H9 (cell line): ENCODE measurements around the gene RUNX1. TPM values are rescaled to one million over a fixed set of nuclear protein-coding genes. Genes with fewer than 3 reads are reported as not detected.
"Not testable (repeated sequence)": the region's sequence is repeated elsewhere in the genome, so short reads cannot be mapped to it uniquely, and the experiment has no call there.

Source experiments
- DNase-seq: peaks from one replicate; pipeline ENCODE4 v3.0.0-alpha.2; 2017
- H2AFZ ChIP-seq: one replicate; pipeline ENCODE4 v1.6.1; 2013; ENCODE audit warnings: mild to moderate bottlenecking, low read length, control low read depth, moderate library complexity
- H2AK5ac ChIP-seq: 2 replicates; pipeline ENCODE4 v1.6.1; 2013; ENCODE audit warnings: low read length, control low read depth, mixed read lengths; ENCODE audit not compliant: insufficient read length
- H2BK120ac ChIP-seq: one replicate; pipeline ENCODE4 v1.6.1; 2013; ENCODE audit warnings: low read depth, mild to moderate bottlenecking, low read length, control low read depth, inconsistent platforms; ENCODE audit not compliant: poor library complexity, severe bottlenecking
- H2BK12ac ChIP-seq: 2 replicates; pipeline ENCODE4 v1.6.1; 2013; ENCODE audit warnings: low read length, control low read depth, mixed read lengths, low read depth; ENCODE audit not compliant: insufficient read length
- H2BK15ac ChIP-seq: 2 replicates; pipeline ENCODE4 v1.6.1; 2013; ENCODE audit warnings: low read depth, low read length, control low read depth
- H2BK20ac ChIP-seq: one replicate; pipeline ENCODE4 v1.6.1; 2013; ENCODE audit warnings: low read depth, mild to moderate bottlenecking, low read length, control low read depth, inconsistent platforms; ENCODE audit not compliant: poor library complexity, severe bottlenecking
- H2BK5ac ChIP-seq: 2 replicates; pipeline ENCODE4 v1.6.1; 2013; ENCODE audit warnings: low read length, control low read depth, mixed read lengths; ENCODE audit not compliant: insufficient read length
- H3K14ac ChIP-seq: 2 replicates; pipeline ENCODE4 v1.6.1; 2013; ENCODE audit warnings: low read length, control low read depth; ENCODE audit not compliant: insufficient read depth
- H3K18ac ChIP-seq: 2 replicates; pipeline ENCODE4 v1.6.1; 2013; ENCODE audit warnings: low read depth, mild to moderate bottlenecking, mixed read lengths, low read length, control low read depth; ENCODE audit not compliant: insufficient read length
- H3K23ac ChIP-seq: 2 replicates; pipeline ENCODE4 v1.6.1; 2013; ENCODE audit warnings: low read length, control low read depth, mixed read lengths, low read depth; ENCODE audit not compliant: insufficient read length
- H3K23me2 ChIP-seq: 2 replicates; pipeline ENCODE4 v1.6.1; 2013; ENCODE audit warnings: low read depth, mild to moderate bottlenecking, mixed read lengths, low read length, control low read depth; ENCODE audit not compliant: insufficient read length, poor library complexity, severe bottlenecking
- H3K27ac ChIP-seq: 2 replicates; pipeline ENCODE4 v1.5.1; 2013; ENCODE audit warnings: low read length, control low read depth, mixed read lengths, low read depth; ENCODE audit not compliant: insufficient read length
- H3K27me3 ChIP-seq: 2 replicates; pipeline ENCODE4 v1.6.1; 2013; ENCODE audit warnings: low read length, control low read depth, inconsistent platforms; ENCODE audit not compliant: insufficient read depth
- H3K4ac ChIP-seq: 2 replicates; pipeline ENCODE4 v1.6.1; 2013; ENCODE audit warnings: low read depth, mild to moderate bottlenecking, control low read depth, inconsistent platforms, low read length, moderate library complexity
- H3K4me1 ChIP-seq: 2 replicates; pipeline ENCODE4 v1.6.1; 2013; ENCODE audit warnings: low read length, control low read depth, inconsistent platforms; ENCODE audit not compliant: insufficient read depth
- H3K4me2 ChIP-seq: 2 replicates; pipeline ENCODE4 v1.6.1; 2013; ENCODE audit warnings: low read length, control low read depth, mixed read lengths; ENCODE audit not compliant: insufficient read length, insufficient read depth
- H3K56ac ChIP-seq: 2 replicates; pipeline ENCODE4 v1.6.1; 2013; ENCODE audit warnings: low read depth, mild to moderate bottlenecking, mixed read lengths, low read length, control low read depth; ENCODE audit not compliant: insufficient read length
- H3K79me1 ChIP-seq: 2 replicates; pipeline ENCODE4 v1.6.1; 2013; ENCODE audit warnings: low read depth, mild to moderate bottlenecking, moderate library complexity, low read length, control low read depth, inconsistent platforms; ENCODE audit not compliant: insufficient read depth, poor library complexity, severe bottlenecking
- H3K79me2 ChIP-seq: 2 replicates; pipeline ENCODE4 v1.6.1; 2013; ENCODE audit warnings: low read length, control low read depth, inconsistent platforms; ENCODE audit not compliant: insufficient read depth
- H3K9ac ChIP-seq: 2 replicates; pipeline ENCODE4 v1.6.1; 2013; ENCODE audit warnings: low read length, control low read depth, mixed read lengths; ENCODE audit not compliant: insufficient read length; ENCODE audit errors: extremely low read depth
- H3K9me3 ChIP-seq: one replicate; pipeline ENCODE4 v1.6.1; 2013; ENCODE audit warnings: low read depth, low read length, inconsistent platforms; ENCODE audit not compliant: control insufficient read depth
- H3T11ph ChIP-seq: one replicate; pipeline ENCODE4 v1.6.1; 2013; ENCODE audit warnings: mild to moderate bottlenecking, low read length, control low read depth, inconsistent platforms
- H4K20me1 ChIP-seq: one replicate; pipeline ENCODE4 v1.6.1; 2013; ENCODE audit not compliant: control insufficient read depth, insufficient read length, insufficient read depth
- H4K5ac ChIP-seq: 2 replicates; pipeline ENCODE4 v1.6.1; 2013; ENCODE audit warnings: low read depth, mild to moderate bottlenecking, mixed read lengths, low read length, control low read depth; ENCODE audit not compliant: insufficient read length
- H4K8ac ChIP-seq: replicated peaks from 2 replicates; pipeline ENCODE4 v1.6.1; 2013; ENCODE audit warnings: low read length, control low read depth, mixed read lengths, low read depth; ENCODE audit not compliant: insufficient read length
- H4K91ac ChIP-seq: 2 replicates; pipeline ENCODE4 v1.6.1; 2013; ENCODE audit warnings: low read depth, mild to moderate bottlenecking, moderate library complexity, mixed read lengths, low read length, control low read depth; ENCODE audit not compliant: insufficient read length
- H3K27ac Mint-ChIP-seq, 3 experiments: 2 replicates in 2 of 3; 3 replicates in 1 of 3; pipeline ENCODE4 v1.8.0; 2020 to 2021; ENCODE audit warnings: mixed read lengths in 3 of 3, mild to moderate bottlenecking in 1 of 3, moderate library complexity in 1 of 3
- H3K27me3 Mint-ChIP-seq: 2 replicates; pipeline ENCODE4 v1.8.0; 2021; ENCODE audit warnings: low read depth, mild to moderate bottlenecking, moderate library complexity, mixed read lengths
- H3K36me3 Mint-ChIP-seq, 3 experiments: 2 replicates in 2 of 3; 3 replicates in 1 of 3; pipeline ENCODE4 v1.8.0; 2020 to 2021; ENCODE audit warnings: low read depth in 3 of 3, mixed read lengths in 3 of 3; ENCODE audit not compliant: insufficient read depth in 1 of 3
- H3K4me1 Mint-ChIP-seq, 2 experiments: 2 replicates each; pipeline ENCODE4 v1.8.0; 2020; ENCODE audit warnings: mixed read lengths in 2 of 2
- H3K4me3 Mint-ChIP-seq, 2 experiments: 2 replicates in 1 of 2; 3 replicates in 1 of 2; pipeline ENCODE4 v1.8.0; 2020 to 2021; ENCODE audit warnings: mild to moderate bottlenecking in 2 of 2, mixed read lengths in 2 of 2, moderate library complexity in 1 of 2
- H3K9me3 Mint-ChIP-seq, 2 experiments: 2 replicates in 1 of 2; 3 replicates in 1 of 2; pipeline ENCODE4 v1.8.0; 2020; ENCODE audit warnings: mild to moderate bottlenecking in 2 of 2, mixed read lengths in 2 of 2, moderate library complexity in 1 of 2
- CTCF ChIP-seq: fragments of 200-600 bp; sonication (generic); conservative IDR thresholded peaks from 3 replicates; pipeline ENCODE4 v1.8.0; 2021; ENCODE audit warnings: antibody characterized with exemption, mild to moderate bottlenecking
- WGBS: extraction: QIAGEN DNeasy Blood & Tissue Kit; methylation state at CpG from one replicate; pipeline ENCODE4 v1.1.7; 2013; ENCODE audit warnings: missing lambda C conversion rate, low lambda C conversion rate, mixed read lengths; ENCODE audit not compliant: insufficient read length; ENCODE audit errors: extremely low coverage; 5-methylcytosine and 5-hydroxymethylcytosine counted together
- total RNA-seq: library from RNA; stranded (reverse); gene quantifications from 2 replicates; pipeline ENCODE4 v1.2.1, GENCODE V29; 2021

The RUNX1 gene
- total RNA-seq, 1 experiment from 2014 or later, result 0.72 TPM

GRCh38 chr21:34805157-34805556 is 243.9 kb downstream of the RUNX1 start:
- H3K27me3 Mint-ChIP-seq, result peaks cover 8% of the 10 kb centered on the region
- Histone ChIP-seq H4K8ac (no peak overlapping the region), H3K9me3 (no peaks in the 10 kb centered on the region), H3K79me2 (no peaks in the 10 kb centered on the region), H3K18ac (no peak overlapping the region), H2BK15ac (no peak overlapping the region), H3K4me1 (no peaks in the 10 kb centered on the region), H3K23ac (no peak overlapping the region), H3K56ac (no peak overlapping the region), H3K9ac (no peak overlapping the region), H4K5ac (no peak overlapping the region), H2BK5ac (no peak overlapping the region), H3K4ac (no peak overlapping the region), H3K14ac (no peak overlapping the region), H3T11ph (no peak overlapping the region), H2AK5ac (no peak overlapping the region), H3K4me2 (no peak overlapping the region), H3K23me2 (no peaks in the 10 kb centered on the region), H3K27ac (no peak overlapping the region), H4K91ac (no peak overlapping the region), H4K20me1 (no peaks in the 10 kb centered on the region), H2AFZ (no peak overlapping the region), H2BK120ac (no peak overlapping the region), H3K79me1 (no peaks in the 10 kb centered on the region), H2BK12ac (no peak overlapping the region), H2BK20ac (no peak overlapping the region), H3K27me3 (no peaks in the 10 kb centered on the region)
- no peak for TF ChIP-seq CTCF
- peaks cover 5 to 11% of the 10 kb centered on the region in 2 experiments for H3K4me1 Mint-ChIP-seq
- H3K4me3 Mint-ChIP-seq, result no peak overlapping the region
- H3K9me3 Mint-ChIP-seq, result peaks cover 16% of the 10 kb centered on the region in 2 experiments
- peaks cover 0 to 26% (median 2%) of the 10 kb centered on the region in 3 experiments; a peak in 5 of 7 replicates for H3K36me3 Mint-ChIP-seq
- no peak overlapping the region for H3K27ac Mint-ChIP-seq
- no peak for DNase-seq

DNA sequence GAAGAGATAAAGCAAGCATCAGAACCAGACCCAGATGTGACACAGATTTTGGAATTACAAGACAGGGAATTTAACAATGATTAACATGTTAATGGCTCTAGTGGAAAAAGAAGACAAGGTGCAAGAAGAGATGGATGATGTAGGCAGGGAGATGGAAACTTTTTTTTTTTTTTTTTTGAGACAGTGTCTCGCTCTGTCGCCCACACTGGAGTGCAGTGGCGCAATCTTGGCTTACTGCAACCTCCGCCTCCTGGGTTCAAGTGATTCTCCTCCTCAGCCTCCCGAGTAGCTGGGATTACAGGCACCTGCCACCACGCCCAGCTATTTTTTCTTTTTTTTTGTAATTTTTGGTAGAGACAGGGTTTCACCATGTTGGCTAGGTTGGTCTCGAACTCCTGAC is 244.5 kb downstream of the RUNX1 start:
- H3K56ac ChIP-seq, H2BK12ac ChIP-seq, H2BK15ac ChIP-seq, H3K4me2 ChIP-seq, H2BK20ac ChIP-seq, H3K9me3 ChIP-seq, H3T11ph ChIP-seq, H2AK5ac ChIP-seq, H3K14ac ChIP-seq, H3K9ac ChIP-seq, H3K23ac ChIP-seq, H2BK5ac ChIP-seq, H2BK120ac ChIP-seq, H3K79me1 ChIP-seq, H2AFZ ChIP-seq, H4K8ac ChIP-seq, H4K5ac ChIP-seq, H3K23me2 ChIP-seq, H3K4me1 ChIP-seq, H3K27ac Mint-ChIP-seq, H3K79me2 ChIP-seq, H4K20me1 ChIP-seq, H3K4me3 Mint-ChIP-seq, H4K91ac ChIP-seq, H3K4ac ChIP-seq, H3K27me3 ChIP-seq, H3K27ac ChIP-seq, H3K18ac ChIP-seq, DNase-seq: not testable (repeated sequence)
- Mint-ChIP-seq H3K36me3 (peaks cover 0 to 26% (median 2%) of the 10 kb centered on the region in 3 experiments; a peak in 5 of 7 replicates), H3K4me1 (peaks cover 5 to 11% of the 10 kb centered on the region in 2 experiments), H3K9me3 (peaks cover 16% of the 10 kb centered on the region in 2 experiments), H3K27me3 (peaks cover 12% of the 10 kb centered on the region)
- no CpG with 5 or more reads among the region's 7 CpGs for WGBS
